ENCODE measurements around the gene STRC.
"Not testable (repeated sequence)": the region's sequence is repeated elsewhere in the genome, so short reads cannot be mapped to it uniquely, and the experiment has no call there.

GRCh38 chr15:43638464-43639204, 20.0 kb upstream of the STRC start:
- TF ChIP-seq CTCF, POLR2A (IDR thresholded peaks at IDR 0.05): not testable (repeated sequence)
